22Rv1 (cell line): ENCODE data around the gene RPS18.
"Not testable (repeated sequence)": the region's sequence is repeated elsewhere in the genome, so short reads cannot be mapped to it uniquely, and the experiment has no call there.

Source experiments
- ZFX ChIP-seq: fragments of 450-650 bp; IDR thresholded peaks from 2 replicates; pipeline ENCODE4 v1.6.1; 2017; ENCODE audit warnings: antibody characterized with exemption, borderline replicate concordance
- TF ChIP-seq, protein P1 (sequence below): fragments of 450-650 bp; IDR thresholded peaks from 2 replicates; pipeline ENCODE4 v1.5.1; 2017; ENCODE audit warnings: mild to moderate bottlenecking

DNA sequence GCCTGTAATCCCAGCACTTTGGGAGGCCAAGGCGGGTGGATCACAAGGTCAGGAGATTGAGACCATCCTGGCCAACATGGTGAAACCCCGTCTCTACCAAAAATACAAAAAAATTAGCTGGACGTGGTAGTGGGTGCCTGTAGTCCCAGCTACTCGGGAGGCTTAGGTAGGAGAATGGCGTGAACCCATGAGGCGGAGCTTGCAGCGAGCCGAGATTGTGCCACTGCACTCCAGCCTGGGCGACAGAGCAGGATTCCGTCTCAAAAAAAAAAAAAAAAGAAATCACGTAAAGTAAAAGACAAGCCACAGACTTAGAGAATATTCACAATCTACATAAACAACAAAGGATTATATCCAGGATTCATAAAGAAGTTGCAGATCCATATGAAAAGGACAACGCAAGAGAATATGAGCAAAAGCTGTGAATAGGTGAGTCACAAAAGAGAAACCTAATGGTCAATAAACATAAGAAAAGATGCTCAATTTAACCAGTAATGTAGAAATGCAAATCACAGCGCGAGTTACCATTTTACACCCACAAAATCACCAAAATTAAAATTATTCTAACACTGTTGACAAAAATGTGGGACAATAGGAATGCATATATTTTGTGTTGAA, 45.3 kb upstream of the RPS18 start:
- TF ChIP-seq, protein P1, sequence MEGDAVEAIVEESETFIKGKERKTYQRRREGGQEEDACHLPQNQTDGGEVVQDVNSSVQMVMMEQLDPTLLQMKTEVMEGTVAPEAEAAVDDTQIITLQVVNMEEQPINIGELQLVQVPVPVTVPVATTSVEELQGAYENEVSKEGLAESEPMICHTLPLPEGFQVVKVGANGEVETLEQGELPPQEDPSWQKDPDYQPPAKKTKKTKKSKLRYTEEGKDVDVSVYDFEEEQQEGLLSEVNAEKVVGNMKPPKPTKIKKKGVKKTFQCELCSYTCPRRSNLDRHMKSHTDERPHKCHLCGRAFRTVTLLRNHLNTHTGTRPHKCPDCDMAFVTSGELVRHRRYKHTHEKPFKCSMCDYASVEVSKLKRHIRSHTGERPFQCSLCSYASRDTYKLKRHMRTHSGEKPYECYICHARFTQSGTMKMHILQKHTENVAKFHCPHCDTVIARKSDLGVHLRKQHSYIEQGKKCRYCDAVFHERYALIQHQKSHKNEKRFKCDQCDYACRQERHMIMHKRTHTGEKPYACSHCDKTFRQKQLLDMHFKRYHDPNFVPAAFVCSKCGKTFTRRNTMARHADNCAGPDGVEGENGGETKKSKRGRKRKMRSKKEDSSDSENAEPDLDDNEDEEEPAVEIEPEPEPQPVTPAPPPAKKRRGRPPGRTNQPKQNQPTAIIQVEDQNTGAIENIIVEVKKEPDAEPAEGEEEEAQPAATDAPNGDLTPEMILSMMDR = not testable (repeated sequence)
- TF ChIP-seq ZFX = not testable (repeated sequence)
